CD1c-positive myeloid dendritic cell (primary cell): ENCODE results near the gene CBX7.

Experiments used
- DNase-seq: peaks from one replicate; pipeline ENCODE4 v3.0.0-alpha.2; 2016; ENCODE audit errors: extremely low spot score

Gene CBX7

DNA sequence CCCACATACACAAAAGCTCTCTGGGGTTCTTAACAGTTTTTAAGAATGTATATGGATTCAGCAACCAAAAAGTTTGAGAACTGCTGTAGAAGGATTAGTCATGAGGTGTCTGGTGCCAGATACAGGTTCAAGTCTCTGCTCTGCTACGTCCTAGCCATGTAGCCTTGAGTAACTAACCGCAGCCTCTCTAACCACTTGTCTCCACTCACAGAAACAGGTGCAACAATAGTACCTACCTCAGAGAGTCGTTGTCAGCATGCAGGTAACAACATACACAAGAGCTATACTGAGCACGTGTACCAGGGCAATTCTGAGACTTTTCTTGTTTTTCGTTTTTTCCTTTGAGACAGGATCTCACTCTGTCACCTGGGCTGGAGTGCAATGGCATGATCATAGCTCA is 26.9 kb downstream of the CBX7 start:
- no peak for DNase-seq

DNA sequence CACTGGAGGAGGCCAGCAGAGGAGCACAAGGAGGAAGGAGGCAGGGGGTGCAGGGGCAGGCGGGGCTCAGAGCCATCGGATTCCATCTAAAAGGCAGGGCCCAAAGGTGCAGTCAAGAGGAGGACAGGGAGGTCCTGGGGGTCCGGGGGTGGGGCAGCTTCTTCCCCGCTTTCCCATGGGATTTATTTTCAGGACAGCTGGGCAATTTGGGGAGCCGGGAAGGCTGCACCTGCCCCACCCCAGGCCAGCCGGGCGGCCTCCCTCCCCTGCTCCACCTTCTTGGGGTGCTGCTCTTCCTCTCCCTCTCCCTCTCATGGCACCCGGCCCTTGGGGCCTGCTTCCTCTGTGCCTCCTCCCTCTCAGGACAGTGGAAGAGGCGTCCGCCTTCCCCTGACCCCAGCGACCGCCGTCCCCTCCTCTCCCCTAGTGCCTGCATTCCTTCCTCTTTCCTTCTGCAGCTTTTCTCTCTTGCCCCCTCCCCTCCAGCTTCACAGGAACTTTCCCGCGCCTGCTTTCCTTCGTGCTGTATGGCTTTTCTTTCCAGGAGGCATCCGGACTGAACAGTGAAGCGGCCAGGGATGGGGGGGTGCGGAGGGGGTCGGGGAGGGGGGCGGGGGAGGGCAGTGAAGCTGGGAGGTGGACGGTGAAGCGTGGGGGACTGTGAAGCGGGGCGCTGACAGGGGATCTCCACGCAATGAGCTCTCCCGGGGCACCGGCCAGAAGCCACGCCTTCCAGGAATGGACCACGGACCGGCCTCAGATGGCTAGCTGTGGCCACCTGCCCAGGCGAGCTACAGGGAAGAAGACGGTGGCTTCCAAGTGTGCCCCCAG is 28.5 kb downstream of the CBX7 start:
- DNase-seq: peak; percentile 20

DNA sequence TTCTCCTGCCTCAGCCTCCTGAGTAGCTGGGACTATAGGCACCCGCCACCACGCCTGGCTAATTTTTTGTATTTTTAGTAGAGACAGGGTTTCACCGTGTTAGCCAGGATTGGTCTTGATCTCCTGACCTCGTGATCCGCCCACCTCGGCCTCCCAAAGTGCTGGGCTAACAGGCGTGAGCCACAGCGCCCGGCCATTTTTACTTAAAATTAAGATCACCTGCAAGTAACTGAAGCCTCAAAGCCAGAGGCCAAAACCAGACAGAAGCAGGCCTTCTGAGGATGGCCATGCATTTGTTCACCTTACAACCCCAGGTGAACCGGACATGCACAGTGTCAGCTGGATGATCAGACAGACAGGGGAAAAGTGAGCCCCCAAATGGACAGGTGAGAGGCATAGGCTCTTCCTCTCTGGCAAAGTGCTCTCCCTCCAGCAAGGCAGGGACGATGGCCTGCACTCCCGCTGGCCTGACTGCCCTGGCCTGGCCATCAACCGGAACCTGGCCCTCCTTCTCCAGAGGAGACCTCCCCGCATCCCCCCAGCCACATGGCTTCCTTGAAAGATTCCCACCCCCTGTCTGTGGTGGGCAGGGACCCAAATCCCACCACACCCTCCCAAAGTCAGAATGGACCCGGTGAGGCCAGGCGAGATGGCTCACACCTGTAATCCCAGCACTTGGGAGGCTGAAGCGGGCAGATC is 29.6 kb downstream of the CBX7 start:
- DNase-seq: no peak

DNA sequence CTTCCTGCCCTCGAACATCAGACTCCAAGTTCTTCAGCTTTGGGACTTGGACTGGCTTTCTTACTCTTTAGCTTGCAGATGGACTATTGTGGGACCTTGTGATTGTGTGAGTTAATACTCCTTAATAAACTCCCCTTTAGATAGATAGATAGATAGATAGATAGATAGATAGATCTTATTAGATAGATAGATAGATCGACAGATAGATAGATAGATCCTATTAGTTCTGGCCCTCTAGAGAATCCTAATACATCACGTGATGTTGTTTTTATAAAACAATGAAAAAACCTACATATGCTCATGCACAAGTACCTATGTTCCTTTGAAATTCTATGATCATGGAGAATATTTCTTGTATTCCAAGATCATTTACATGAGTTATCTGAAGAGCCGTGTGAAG is 31.5 kb downstream of the CBX7 start:
- DNase-seq: no peak

DNA sequence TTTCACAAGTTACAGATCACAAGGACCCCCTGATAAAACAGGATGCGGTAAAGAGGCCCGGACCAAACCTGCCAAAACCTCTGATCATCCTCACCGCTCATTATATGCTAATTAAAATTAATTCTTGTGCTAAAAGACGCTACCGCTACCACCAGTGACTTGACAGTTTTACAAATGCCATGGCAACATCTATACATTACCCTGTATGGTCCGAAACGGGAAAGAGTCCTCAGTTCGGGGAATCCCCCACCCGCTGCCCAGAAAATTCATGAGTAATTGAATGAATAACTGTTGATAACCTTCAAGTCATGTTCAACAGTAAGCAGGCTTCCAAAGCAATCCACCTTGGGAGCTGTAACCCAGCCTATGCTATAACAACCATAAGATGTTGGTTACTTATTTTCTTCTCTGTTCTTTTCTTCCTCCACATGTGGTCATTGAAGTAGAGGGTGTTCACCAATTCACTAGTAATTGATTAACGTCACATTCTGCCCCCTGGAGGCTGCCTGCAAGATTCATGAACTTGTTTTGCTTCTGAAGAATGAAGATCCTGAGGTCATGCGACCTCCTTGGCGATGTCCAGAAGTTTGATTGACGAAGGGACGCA is 34.8 kb downstream of the CBX7 start:
- DNase-seq: peak; percentile 68

DNA sequence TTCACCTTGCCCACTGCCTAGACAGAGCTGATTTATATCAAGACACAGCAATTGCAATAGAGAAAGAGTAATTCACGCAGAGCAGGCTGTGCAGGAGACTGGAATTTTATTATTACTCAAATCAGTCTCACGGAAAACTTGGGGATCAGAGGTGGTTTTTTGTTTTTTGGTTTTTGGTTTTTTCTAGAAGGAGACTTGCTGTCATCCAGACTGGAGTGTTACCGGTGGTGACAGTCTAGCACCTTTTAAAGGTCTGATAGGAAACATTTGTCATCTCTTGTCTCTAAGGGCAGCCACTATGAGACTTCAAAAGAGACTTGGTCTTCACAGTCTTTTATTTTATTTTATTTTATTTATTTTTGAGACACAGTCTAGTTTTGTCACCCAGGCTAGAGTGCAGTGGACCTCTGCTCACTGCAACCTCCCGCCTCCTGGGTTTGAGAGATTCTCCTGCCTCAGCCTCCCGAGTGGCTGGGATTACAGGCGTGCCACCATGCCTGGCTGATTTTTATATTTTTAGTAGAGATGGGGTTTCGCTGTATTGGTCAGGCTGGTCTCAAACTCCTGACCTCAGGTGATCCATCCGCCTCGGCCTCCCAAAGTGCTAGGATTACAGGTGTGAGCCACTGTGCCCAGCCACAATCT is 36.4 kb downstream of the CBX7 start:
- DNase-seq: no peak

DNA sequence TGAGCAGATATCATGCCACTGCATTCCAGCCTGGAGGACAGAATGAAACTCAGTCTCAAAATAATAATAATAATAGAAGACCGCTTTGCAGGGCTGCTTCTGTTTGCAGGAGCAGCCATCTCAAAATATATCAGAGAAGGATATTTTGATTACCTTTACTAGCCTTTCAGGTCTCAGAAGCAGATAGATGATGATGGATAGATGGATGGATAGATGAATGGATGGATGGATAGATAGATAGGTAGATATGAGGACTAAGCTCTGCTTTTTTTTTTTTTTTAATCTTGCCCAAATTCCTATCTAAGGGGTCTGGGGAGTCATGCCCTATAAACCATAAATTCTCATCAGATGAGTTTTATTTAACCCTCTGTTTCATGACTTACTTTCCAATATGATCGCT is 36.9 kb downstream of the CBX7 start:
- DNase-seq: no peak

DNA sequence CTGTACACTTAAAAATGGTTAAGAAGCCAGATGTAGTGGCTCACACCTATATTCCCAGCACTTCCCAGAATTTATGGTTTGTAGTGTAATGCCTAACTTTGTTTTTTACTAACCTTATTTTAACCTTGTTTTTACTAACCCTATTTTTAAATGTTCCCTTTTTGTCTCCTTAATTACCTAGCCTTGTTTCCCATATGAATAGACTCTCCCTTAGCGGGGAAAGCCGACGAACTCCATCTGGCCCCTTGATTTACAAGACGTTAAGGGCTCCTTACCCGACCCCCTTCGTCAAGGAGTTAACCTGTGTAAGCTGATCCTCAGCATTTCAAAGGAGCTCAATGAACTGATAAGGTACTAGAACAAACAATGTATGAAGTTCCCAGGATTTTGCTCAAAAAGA is 38.4 kb downstream of the CBX7 start:
- no peak for DNase-seq

DNA sequence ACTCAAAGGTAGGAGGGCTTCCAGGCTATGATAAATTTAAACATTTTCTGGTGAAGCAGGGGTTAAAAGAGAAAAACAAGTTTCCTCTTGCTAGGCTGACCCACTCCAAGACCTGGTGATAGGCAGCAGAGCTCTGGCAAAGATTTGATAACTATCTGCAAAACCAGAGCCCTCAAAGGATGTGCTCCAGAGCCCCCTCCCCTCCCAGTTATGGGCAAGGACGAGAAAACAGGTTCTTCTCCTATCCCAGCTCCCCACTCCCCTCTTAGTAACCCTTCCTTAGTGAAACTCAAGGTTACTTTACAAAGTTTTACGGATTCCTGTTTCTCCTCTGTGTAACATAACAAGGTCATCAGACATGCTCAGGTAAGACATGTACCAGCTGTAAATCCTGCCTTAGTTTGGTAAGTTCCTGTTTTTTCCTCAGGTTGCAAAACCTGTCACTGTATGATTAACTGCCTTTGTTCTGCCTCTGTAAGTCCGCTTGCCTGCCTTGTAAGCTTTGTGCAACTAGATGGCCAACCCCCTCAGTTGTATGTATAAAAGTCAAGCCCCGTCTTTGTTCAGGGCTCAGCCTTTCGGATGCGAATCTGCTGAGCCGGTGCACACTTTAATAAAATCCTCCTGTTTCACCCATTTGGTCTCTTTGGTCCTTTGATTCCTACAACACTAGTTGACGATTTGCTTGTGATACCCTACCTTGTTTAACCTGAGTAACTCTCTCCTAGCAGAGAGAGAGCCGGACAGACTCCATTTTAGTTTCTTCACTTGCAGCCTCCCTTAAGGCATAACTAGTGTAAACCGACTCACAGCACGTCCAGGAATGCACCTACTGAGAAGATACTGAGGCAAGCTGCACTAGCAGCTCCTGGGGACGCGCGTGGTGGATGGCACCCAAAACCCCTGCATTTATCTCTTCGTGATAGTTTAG is 41.6 kb downstream of the CBX7 start:
- DNase-seq: no peak

DNA sequence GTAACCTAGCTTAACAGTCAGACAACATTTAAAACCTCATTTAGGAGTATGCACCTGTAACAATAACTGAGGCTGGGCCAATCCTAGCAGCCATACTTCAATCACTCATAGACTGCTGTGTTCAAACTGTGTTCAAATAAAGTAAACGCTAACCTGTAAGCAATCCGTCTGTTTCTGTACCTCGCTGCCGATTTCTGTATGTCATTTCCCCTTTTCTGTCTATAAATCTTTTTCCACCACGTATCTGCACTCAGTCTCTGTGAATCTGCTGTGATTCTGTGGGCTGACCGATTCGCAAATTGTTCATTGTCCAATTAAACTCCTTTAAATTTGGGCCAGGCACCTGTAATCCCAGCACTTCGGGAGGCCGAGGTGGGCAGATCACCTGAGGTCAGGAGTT is 43.1 kb downstream of the CBX7 start:
- no peak for DNase-seq

DNA sequence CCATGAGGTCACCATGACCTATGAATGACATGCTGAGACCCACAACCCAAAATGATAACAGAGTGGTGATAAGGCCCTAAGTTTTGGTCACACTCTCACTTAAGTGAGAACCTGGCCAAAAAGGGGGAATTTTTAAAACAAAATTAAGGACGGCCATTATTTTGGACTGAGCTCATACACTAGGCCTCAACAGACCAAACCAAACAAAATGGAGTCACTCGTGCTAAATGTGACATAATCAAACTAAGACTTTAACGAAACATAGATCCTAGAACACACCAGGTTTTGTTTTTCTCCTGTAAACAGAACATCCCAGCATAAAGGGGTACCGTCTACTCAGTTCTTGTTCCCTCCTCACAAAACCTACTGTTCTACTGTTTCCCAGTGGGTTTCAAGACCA is 44.0 kb downstream of the CBX7 start:
- no peak for DNase-seq

DNA sequence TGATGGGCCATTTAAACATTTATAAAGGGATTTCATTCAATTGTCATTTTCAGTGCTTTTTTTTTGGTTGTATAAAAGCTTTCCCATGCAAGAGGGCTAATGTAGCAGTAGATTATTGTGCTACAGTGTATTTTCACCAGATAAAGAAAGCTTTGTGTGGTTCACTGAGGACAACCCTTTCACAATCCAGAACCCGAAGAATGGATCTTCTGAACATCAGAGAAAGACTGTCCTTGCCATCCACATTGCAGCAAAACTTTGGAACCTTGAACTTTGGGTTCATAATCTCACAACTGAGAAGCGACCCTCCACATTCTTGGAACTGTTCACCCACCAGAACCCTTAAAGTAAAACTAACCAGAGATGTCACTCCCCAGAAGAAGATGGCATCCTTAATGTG is 46.2 kb downstream of the CBX7 start:
- no peak for DNase-seq

DNA sequence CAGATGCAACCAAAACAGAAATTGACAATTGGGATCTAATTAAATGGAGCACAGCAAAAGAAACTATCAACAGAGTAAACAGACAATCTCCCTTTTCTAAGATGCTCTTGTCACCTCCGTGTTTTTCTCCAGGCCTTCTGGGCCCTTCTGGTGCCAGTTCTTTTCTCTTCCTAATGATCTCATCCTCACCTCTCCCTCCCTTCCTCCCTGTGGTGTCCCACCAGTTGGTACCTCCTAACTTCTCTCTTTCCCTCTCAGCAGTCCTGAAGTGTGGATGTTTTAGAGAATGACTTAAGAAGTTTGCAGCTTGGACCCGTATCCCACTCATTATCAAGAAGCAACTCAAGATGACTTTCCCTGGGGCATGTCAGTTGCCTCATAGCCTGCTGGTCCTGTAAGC is 49.0 kb downstream of the CBX7 start:
- no peak for DNase-seq

DNA sequence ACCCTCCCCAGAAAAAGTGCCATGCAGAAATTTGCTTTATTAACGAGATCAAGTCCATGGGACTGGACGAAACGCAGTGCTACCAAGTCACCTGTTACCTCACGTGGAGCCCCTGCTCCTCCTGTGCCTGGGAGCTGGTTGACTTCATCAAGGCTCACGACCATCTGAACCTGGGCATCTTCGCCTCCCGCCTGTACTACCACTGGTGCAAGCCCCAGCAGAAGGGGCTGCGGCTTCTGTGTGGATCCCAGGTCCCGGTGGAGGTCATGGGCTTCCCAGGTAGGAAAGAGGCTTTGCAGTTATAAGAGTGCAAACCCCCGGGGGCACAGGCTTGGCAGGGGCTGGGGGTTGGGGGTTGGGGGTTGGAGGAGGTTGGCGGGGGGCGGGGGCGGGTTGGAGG is 51.3 kb downstream of the CBX7 start:
- no peak for DNase-seq

DNA sequence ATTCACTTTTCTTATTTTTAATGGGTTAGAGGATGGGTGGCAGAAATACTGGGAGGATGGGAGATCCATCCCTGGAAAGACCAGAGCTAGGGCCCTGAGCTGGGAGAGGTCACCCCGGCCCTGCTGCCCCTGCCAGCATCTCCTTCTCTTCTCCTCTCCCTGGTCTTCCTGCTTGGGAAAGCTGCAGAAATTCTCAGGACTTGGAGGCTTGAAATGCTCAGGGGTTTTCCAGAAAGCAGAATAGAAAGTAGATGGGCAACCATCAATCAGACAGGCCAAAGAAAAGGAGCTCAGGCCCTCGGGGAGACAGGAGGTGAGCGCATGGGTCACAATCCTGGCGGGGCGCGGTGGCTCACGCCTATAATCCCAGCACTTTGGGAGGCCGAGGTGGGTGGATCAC is 53.9 kb downstream of the CBX7 start:
- DNase-seq: no peak

DNA sequence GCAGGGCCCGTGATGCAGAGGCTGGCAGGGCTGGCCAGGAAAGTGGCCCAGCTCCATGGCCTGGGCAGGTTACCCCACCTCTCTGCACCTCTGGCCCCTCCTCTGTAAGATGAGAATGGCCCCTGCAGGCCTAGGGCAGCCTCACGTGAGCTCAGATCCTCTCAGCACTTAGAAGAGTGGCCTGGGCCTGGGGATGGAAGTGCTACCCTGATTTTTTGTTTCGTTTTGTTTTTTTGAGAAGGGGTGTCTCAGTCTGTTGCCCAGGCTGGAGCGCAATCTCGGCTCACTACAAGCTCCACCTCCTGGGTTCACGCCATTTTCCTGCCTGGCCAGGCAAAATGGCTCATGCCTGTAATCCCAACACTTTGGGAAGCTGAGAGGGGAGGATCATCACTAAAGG is 54.5 kb downstream of the CBX7 start:
- DNase-seq: no peak

DNA sequence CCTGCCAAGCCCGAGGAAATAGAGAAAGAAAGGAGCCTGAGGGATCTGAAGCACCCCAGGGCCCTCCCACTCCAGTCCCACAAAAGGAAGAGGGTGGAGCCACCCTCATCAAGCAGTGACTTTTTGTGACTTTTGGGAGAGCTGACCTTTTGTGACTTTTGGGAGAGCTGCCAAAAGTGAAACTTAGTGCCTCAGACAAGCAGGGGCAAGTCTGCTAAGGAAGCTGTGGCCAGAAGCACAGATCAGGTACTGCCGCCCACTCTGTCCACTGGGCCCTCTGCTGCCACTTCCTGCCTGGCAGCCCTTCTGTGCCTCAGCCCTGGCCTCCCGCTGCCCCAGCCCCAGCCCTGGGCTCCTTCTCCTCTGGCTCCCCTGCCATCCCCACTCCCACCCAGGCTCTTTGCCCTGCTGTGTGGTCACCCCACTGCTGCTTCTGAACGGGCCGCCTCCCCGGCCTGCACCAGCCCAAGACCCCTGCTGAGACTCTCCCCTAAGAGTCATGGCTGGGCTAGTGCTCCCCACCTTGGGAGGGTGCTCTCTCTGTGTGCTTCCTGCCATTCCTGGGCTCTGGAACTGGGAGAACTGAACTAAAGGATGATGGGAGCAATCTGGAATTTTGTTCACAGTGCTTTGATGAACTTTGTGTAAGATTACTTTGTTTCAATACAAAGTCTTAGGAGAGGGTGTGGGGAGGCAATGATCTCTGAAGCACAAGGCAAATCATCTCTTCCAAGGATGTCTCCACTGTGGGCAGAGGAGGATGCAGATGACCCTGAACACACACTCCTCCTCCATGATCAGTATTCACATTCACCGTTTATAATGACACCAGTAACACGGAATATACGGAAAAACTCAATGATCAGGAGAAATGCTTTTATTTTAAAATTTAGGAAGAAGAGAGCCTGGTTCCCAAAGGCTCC is 55.1 kb downstream of the CBX7 start, which contains the start of gene APOBEC3H:
Gene APOBEC3H (plus strand): TSS at position 147 of the 923 bp plus-strand sequence. CDS start 3,035 bp downstream, outside the sequence.
- DNase-seq: peak; percentile 79

DNA sequence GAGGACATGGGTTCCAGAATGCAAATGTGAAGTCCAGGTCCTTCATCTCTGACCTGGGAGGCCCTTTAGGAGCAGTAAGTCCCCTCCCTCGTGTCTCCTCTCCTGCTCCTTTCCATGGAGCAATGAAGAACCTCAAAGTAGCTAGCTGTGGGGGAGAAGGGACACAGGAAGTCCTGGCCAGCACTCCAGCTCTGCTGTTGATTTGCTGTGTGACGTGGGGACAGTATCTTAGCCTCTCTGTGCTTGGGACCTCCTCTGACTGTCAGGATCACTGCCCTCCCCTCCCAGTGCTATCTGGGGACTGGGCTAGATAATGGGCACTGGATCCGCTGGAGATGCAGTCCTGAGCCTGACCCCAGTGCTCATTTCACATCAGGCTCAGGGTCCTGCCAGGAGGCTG is 56.5 kb downstream of the CBX7 start:
- DNase-seq: no peak

DNA sequence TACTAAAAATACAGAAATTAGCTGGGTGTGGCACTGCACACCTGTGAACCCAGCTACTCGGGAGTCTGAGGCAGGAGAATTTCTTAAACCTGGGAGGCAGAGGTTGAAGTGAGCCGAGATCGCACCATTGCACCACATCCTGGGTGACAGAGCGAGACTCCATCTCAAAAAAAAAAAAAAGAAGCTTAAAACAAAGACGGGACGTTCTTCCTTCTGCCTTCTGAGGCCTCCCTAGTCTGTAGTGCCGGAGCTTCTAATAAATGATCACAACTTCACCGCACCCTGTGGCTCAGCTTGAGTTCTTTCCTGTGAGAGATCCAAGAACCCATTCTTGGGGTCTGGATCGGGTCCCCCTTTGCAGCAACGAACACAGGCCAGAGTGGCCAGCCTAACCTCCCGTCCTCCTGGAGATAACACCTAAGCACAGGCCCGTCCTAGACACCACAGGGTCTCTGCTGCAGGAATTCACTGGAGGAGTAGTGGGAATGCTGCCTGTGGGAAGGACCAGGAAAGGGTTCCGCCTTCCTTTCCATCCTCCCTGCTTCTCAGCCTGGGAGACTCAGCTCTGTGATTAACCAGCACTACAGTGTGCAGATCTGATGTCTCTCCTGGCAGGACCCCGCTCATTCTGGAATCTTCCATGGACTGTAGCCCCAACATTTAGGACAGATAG is 57.6 kb downstream of the CBX7 start:
- no peak for DNase-seq
